Right lobe of liver (tissue), 6 donors: Measurements from ENCODE around the gene ROPN1L. TPM values are rescaled to one million over a fixed set of nuclear protein-coding genes. Genes with fewer than 3 reads are reported as not detected.
"Not testable (repeated sequence)": the region's sequence is repeated elsewhere in the genome, so short reads cannot be mapped to it uniquely, and the experiment has no call there.

Experiments used
- ATAC-seq, 4 donors: fragments of 200-7000 bp; cut with Tn5 transposase; one replicate each; pipeline ENCODE4 v1.9.1; 2020; ENCODE audit warnings: mild to moderate bottlenecking in 4 of 4, moderate library complexity in 4 of 4
- DNase-seq, 3 donors: peaks; one replicate each; pipeline ENCODE4 v3.0.0-alpha.2; 2020
- H3K27ac ChIP-seq, 3 donors: fragments of 200-600 bp; one replicate each; pipeline ENCODE4 v1.8.0; 2022
- H3K27me3 ChIP-seq, 2 donors: fragments of 200-600 bp; one replicate each; pipeline ENCODE4 v1.8.0; 2022
- H3K36me3 ChIP-seq, 4 donors: fragments of 200-600 bp; sonication (generic) in 1 of 4; one replicate each; pipeline versions ENCODE4 v1.5.1 to v1.8.0; 2017 to 2022; ENCODE audit warnings: control low read depth in 1 of 4
- H3K4me1 ChIP-seq, 4 donors: fragments of 200-600 bp; sonication (generic) in 1 of 4; one replicate each; pipeline versions ENCODE4 v1.5.1 to v1.8.0; 2017 to 2022; ENCODE audit warnings: control low read depth in 1 of 4
- H3K4me3 ChIP-seq, 3 donors: fragments of 200-600 bp; one replicate each; pipeline ENCODE4 v1.8.0; 2022
- H3K9me3 ChIP-seq, 4 donors: fragments of 200-600 bp; sonication (generic) in 1 of 4; one replicate each; pipeline versions ENCODE4 v1.5.1 to v1.8.0; 2017 to 2022; ENCODE audit warnings: control low read depth in 1 of 4
- CTCF ChIP-seq, 4 donors: fragments of 200-600 bp in 3 of 4; fragments of 450-650 bp in 1 of 4; IDR thresholded peaks; one replicate each; pipeline versions ENCODE4 v1.5.1 to v1.8.0; 2016 to 2022; ENCODE audit warnings: antibody characterized with exemption in 4 of 4, mild to moderate bottlenecking in 2 of 4
- POLR2A ChIP-seq: fragments of 450-650 bp; IDR thresholded peaks from one replicate; pipeline ENCODE4 v1.6.1; 2017; ENCODE audit warnings: antibody characterized with exemption, mild to moderate bottlenecking
- WGBS: methylation state at CpG from one replicate; pipeline ENCODE4 v1.1.6; 2018; ENCODE audit warnings: low coverage, low lambda C conversion rate; ENCODE audit not compliant: insufficient coverage; ENCODE audit errors: missing lambda C conversion rate; 5-methylcytosine and 5-hydroxymethylcytosine counted together
- intact Hi-C, 2 donors: fragments of 100-400 bp; cut with DNase I; formaldehyde crosslinking; loops; one replicate each; pipeline versions ENCODE4 v1.11.2 to v1.14.1; 2022
- total RNA-seq, 6 experiments: library from RNA; depleted of rRNA in 2 of 6; stranded (reverse); fragments of >200 nt in 2 of 6; fragmentation: NEBNext Ultra II Directional in 3 of 6; extraction: Animal tissue kit (Norgen Biotek cat#: 25700) in 3 of 6; gene quantifications; one replicate each; pipeline versions ENCODE4 v1.1.0 to v1.2.4, GENCODE V29; 2016 to 2023
- donor health status: DM: no; HTN: yes; CAD: no.
- donor health status: DM: no; HTN: no; CAD: no.
- donor health status: DM: no; HTN: no; CAD: no.
- donor health status: DM: no; HTN: yes; CAD: no.
- donor health status: DM: no; HTN: yes; CAD: no.

ROPN1L gene
- total RNA-seq, 6 experiments from 2014 or later, result 0.24 to 0.83 (median 0.40) TPM; not detected in 2

DNA sequence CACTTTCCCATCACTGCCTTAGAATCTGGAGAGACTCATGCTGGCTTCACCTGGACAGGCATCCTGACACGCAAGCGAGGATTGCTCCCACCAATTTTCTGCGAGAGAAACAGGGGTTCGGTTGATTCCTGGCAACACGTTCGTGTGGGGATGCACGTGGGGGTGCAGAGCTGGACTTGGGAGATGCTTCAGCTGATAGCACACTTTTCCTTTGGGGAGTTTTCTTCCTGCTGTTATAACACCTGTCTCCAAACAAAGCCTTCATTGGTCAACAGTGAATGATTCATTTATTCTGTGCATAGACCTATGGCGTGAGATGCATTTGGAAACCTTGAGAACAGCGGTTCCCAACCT is 50.0 kb downstream of the ROPN1L start:
- intact Hi-C loops, result no loop called here
- no peaks in the 10 kb centered on the region for H3K4me1 ChIP-seq
- peaks cover 0 to 7% (median 0%) of the 10 kb centered on the region in 4 donors for H3K9me3 ChIP-seq
- H3K4me3 ChIP-seq, result no peak overlapping the region
- 77% methylated on average over 7 of the region's 9 CpGs for WGBS
- H3K36me3 ChIP-seq, result no peaks in the 10 kb centered on the region
- ATAC-seq (no peak), DNase-seq (no peak)
- no peak for TF ChIP-seq POLR2A
- TF ChIP-seq CTCF (IDR thresholded peaks at IDR 0.05), result no peak
- no peaks in the 10 kb centered on the region for H3K27me3 ChIP-seq
- no peak overlapping the region for H3K27ac ChIP-seq

- H3K36me3 ChIP-seq, result no peaks in the 10 kb centered on the region
- no peak overlapping the region for H3K4me3 ChIP-seq
- no peak overlapping the region for H3K27ac ChIP-seq
- H3K4me1 ChIP-seq, result no peaks in the 10 kb centered on the region
- ATAC-seq (no peak), DNase-seq (no peak)
- WGBS, result 62% methylated on average over 4 of the region's 4 CpGs
- peaks cover 0 to 7% (median 0%) of the 10 kb centered on the region in 4 donors for H3K9me3 ChIP-seq
- H3K27me3 ChIP-seq, result no peaks in the 10 kb centered on the region
- TF ChIP-seq CTCF (IDR thresholded peaks at IDR 0.05) (no peak), POLR2A (no peak)
- intact Hi-C loops, result no loop called here
Observed at GRCh38 chr5:10493884-10494283, 52.2 kb downstream of the ROPN1L start.

DNA sequence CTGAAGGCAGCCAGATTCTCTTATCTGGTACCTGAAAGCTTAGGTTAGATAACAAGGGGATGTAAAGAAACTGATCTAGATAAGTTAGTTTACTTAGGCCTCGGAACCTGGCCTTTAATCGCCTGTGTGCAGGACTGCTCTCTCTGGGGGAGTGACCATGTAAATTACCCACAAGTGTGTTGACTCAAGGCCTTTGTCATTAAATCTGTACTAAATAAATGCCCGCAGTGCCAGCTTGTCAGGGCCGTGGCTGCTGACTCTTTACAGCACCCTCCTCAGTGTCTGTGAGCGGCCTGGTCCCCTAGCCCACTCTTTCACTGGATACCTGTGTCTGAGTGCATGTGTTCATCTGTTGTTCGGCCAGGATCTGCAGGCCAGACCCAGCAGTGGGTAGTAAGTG is 52.8 kb downstream of the ROPN1L start:
- H3K4me3 ChIP-seq, H3K27me3 ChIP-seq, H3K9me3 ChIP-seq, H3K36me3 ChIP-seq, intact Hi-C loops, H3K27ac ChIP-seq, ATAC-seq, H3K4me1 ChIP-seq, DNase-seq: not testable (repeated sequence)
- WGBS, result 46% methylated on average over 3 of the region's 6 CpGs

DNA sequence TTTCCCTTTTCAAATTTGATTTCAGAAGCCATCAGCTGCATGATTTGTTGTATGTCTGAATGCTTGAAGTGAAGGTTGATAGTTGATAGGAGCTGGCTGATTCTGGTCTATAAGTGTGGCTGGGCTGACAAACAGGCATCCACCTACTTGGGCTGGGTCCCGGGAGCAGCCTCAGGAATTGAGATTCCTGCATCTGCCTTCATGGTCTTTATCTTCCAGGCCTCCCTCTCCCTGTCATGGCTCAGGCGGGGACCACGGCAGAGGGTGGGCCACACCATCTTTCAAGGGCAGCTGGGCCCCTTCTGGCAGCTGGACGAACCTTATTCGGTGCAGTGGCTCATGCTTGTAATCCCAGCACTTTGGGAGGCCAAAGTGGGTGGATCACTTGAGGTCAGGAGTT is 55.9 kb downstream of the ROPN1L start:
- intact Hi-C loops, result no loop called here
- Histone ChIP-seq H3K27me3 (no peaks in the 10 kb centered on the region), H3K4me1 (no peaks in the 10 kb centered on the region), H3K9me3 (peaks cover 0 to 7% (median 0%) of the 10 kb centered on the region in 4 donors), H3K4me3 (no peak overlapping the region), H3K36me3 (no peaks in the 10 kb centered on the region), H3K27ac (no peak overlapping the region)
- DNase-seq (no peak), ATAC-seq (no peak)
- TF ChIP-seq POLR2A (no peak), CTCF (IDR thresholded peaks at IDR 0.05) (no peak)
- WGBS, result 50% methylated on average over 1 of the region's 5 CpGs

- WGBS, result 55% methylated on average over 5 of the region's 6 CpGs
- H3K9me3 ChIP-seq, result peaks cover 0 to 7% (median 0%) of the 10 kb centered on the region in 4 donors
- TF ChIP-seq POLR2A (no peak), CTCF (IDR thresholded peaks at IDR 0.05) (no peak)
- no peak overlapping the region for H3K27ac ChIP-seq
- no peaks in the 10 kb centered on the region for H3K36me3 ChIP-seq
- no peaks in the 10 kb centered on the region for H3K4me1 ChIP-seq
- DNase-seq, result no peak
- no peak overlapping the region for H3K4me3 ChIP-seq
- intact Hi-C loops, result no loop called here
- no peaks in the 10 kb centered on the region for H3K27me3 ChIP-seq
- no peak for ATAC-seq
Observed at GRCh38 chr5:10498350-10498749, 56.7 kb downstream of the ROPN1L start.
